GM12878 (cell line): Measurements from ENCODE around the gene GATA3. TPM values are rescaled to one million over a fixed set of nuclear protein-coding genes. Genes with fewer than 3 reads are reported as not detected.

ENCODE experiments used
- ATAC-seq: fragments of 200-7000 bp; cut with Tn5 transposase; 3 replicates; pipeline ENCODE4 v1.9.1; 2020; ENCODE audit warnings: mild to moderate bottlenecking, moderate library complexity
- BruUV-seq: library from RNA; stranded (reverse); fragments of 400-500 nt; replicated peaks from 2 replicates; lab custom pipeline; 2021; lab: Mats Ljungman, UMichigan
- CTCF ChIA-PET: fragments of 300-600 bp; sonication (Branson Sonifier 250); formaldehyde crosslinking; extraction: SDS; loops from one replicate; lab custom pipeline; 2021; ENCODE audit warnings: inconsistent platforms; lab: Yijun Ruan, JAX
- POLR2A ChIA-PET: fragments of 350-600 bp; formaldehyde crosslinking; extraction: SDS; loops from one replicate; lab custom pipeline; 2021; ENCODE audit warnings: inconsistent platforms; lab: Charles Lee
- RAD21 ChIA-PET: fragments of 300-600 bp; sonication (Branson Sonifier 250); formaldehyde crosslinking; loops from one replicate; lab custom pipeline; 2023; ENCODE audit warnings: antibody characterized with exemption; ENCODE audit not compliant: unreplicated experiment; lab: Charles Lee
- SMC1A ChIA-PET: fragments of 300-600 bp; sonication (Branson Sonifier 250); formaldehyde crosslinking; loops from one replicate; lab custom pipeline; 2023; ENCODE audit not compliant: unreplicated experiment, uncharacterized antibody; lab: Charles Lee
- DNase-seq: peaks from one replicate; pipeline ENCODE4 v3.0.0-alpha.2; 2011; ENCODE audit warnings: low read depth, low spot score
- FAIRE-seq: peaks from 3 replicates; lab custom pipeline; 2011; peaks lifted over from hg19 to GRCh38; lab: Jason Lieb, UNC
- H2AFZ ChIP-seq: 2 replicates; pipeline ENCODE4 v1.6.0; 2011; ENCODE audit warnings: low read depth, low read length, control low read depth; ENCODE audit not compliant: control insufficient read depth
- H3K27ac ChIP-seq: 2 replicates; pipeline ENCODE4 v1.5.1; 2011; ENCODE audit warnings: control low read depth; ENCODE audit not compliant: control insufficient read depth, insufficient read depth
- H3K27me3 ChIP-seq, 2 experiments: replicated peaks in 1 of 2; 2 replicates each; pipeline versions ENCODE4 v1.6.0 to v1.6.1; 2011; ENCODE audit warnings: low read length in 1 of 2; ENCODE audit not compliant: control insufficient read depth in 2 of 2, insufficient read depth in 2 of 2
- H3K36me3 ChIP-seq, 2 experiments: 2 replicates each; pipeline ENCODE4 v1.5.1; 2011; ENCODE audit warnings: low read length in 1 of 2; ENCODE audit not compliant: control insufficient read depth in 2 of 2, insufficient read depth in 2 of 2
- H3K4me1 ChIP-seq: 2 replicates; pipeline ENCODE4 v1.6.1; 2011; ENCODE audit warnings: mild to moderate bottlenecking, low read length, moderate library complexity, mixed read lengths; ENCODE audit not compliant: control insufficient read depth, insufficient read depth
- H3K4me2 ChIP-seq: 2 replicates; pipeline ENCODE4 v1.6.0; 2011; ENCODE audit warnings: control low read depth; ENCODE audit not compliant: control insufficient read depth, insufficient read depth
- H3K4me3 ChIP-seq: fragments of 200-600 bp; sonication (generic); 2 replicates; pipeline ENCODE4 v1.5.1; 2016
- H3K79me2 ChIP-seq: 2 replicates; pipeline ENCODE4 v1.6.0; 2011; ENCODE audit warnings: low read length; ENCODE audit not compliant: control insufficient read depth, insufficient read depth
- H3K9ac ChIP-seq: 2 replicates; pipeline ENCODE4 v1.8.0; 2011; ENCODE audit warnings: low read length, control low read depth, mixed read lengths; ENCODE audit not compliant: control insufficient read depth, insufficient read depth
- H3K9me3 ChIP-seq: replicated peaks from 3 replicates; pipeline ENCODE4 v1.5.1; 2011; ENCODE audit warnings: mild to moderate bottlenecking, low read length; ENCODE audit not compliant: control insufficient read depth, insufficient read depth
- H4K20me1 ChIP-seq: 2 replicates; pipeline ENCODE4 v1.6.0; 2011; ENCODE audit not compliant: control insufficient read depth, insufficient read depth
- CBX3 ChIP-seq: fragments of 200-600 bp; sonication (generic); IDR thresholded peaks from 2 replicates; pipeline ENCODE4 v1.6.1; 2016; ENCODE audit warnings: low read depth, borderline replicate concordance
- CEBPB ChIP-seq, 2 experiments: fragments of 150-350 bp in 1 of 2; IDR thresholded peaks; 2 replicates each; pipeline ENCODE4 v1.6.1; 2012 to 2014; ENCODE audit warnings: low read depth in 2 of 2, low read length in 2 of 2, borderline replicate concordance in 1 of 2, inconsistent platforms in 1 of 2
- ESRRA ChIP-seq: IDR thresholded peaks from 2 replicates; pipeline ENCODE4 v1.6.1; 2012; ENCODE audit warnings: mild to moderate bottlenecking, low read length, improper control_type of control experiment
- HDAC2 ChIP-seq: fragments of 200-600 bp; sonication (generic); IDR thresholded peaks from 2 replicates; pipeline ENCODE4 v1.6.1; 2017
- NFYA ChIP-seq: IDR thresholded peaks from 2 replicates; pipeline ENCODE4 v1.6.1; 2011; ENCODE audit warnings: low read depth, mild to moderate bottlenecking, low read length, improper control_type of control experiment, borderline replicate concordance
- RAD21 ChIP-seq: IDR thresholded peaks from 2 replicates; pipeline ENCODE4 v1.6.1; 2011; ENCODE audit warnings: mild to moderate bottlenecking, low read depth, low read length, moderate library complexity; ENCODE audit not compliant: insufficient read depth
- RCOR1 ChIP-seq: conservative IDR thresholded peaks from 2 replicates; pipeline ENCODE4 v1.6.1; 2012; ENCODE audit warnings: low read depth, low read length, improper control_type of control experiment
- RELB ChIP-seq: fragments of 450-650 bp; IDR thresholded peaks from 2 replicates; pipeline ENCODE4 v1.6.1; 2017; ENCODE audit warnings: low read depth, mild to moderate bottlenecking, moderate library complexity
- RFX5 ChIP-seq: IDR thresholded peaks from 2 replicates; pipeline ENCODE4 v1.6.1; 2011; ENCODE audit warnings: low read depth, low read length, improper control_type of control experiment
- TARDBP ChIP-seq: IDR thresholded peaks from 2 replicates; pipeline ENCODE4 v1.6.1; 2016; ENCODE audit warnings: borderline replicate concordance
- TCF7 ChIP-seq: IDR thresholded peaks from 2 replicates; pipeline ENCODE4 v1.6.1; 2014; ENCODE audit warnings: antibody characterized with exemption, borderline replicate concordance
- ZNF24 ChIP-seq: fragments of 450-650 bp; IDR thresholded peaks from 2 replicates; pipeline ENCODE4 v1.6.1; 2017; ENCODE audit warnings: antibody characterized with exemption, mild to moderate bottlenecking
- ZNF274 ChIP-seq: IDR thresholded peaks from one replicate; pipeline ENCODE4 v1.8.0; 2011; ENCODE audit not compliant: insufficient read length, insufficient read depth
- WGBS: methylation state at CpG from one replicate; pipeline ENCODE4 v1.1.6; 2016; ENCODE audit warnings: low lambda C conversion rate; ENCODE audit not compliant: insufficient replicate concordance, insufficient coverage; ENCODE audit errors: missing lambda C conversion rate; 5-methylcytosine and 5-hydroxymethylcytosine counted together
- in situ Hi-C: fragments of 300-500 bp; cut with MboI; formaldehyde crosslinking; loops from 9 replicates; pipeline ENCODE4 v1.14.3; 2018; ENCODE audit warnings: mixed read lengths
- intact Hi-C: fragments of 100-400 bp; cut with micrococcal nuclease; formaldehyde crosslinking; loops from one replicate; pipeline ENCODE4 v1.14.2; 2022; ENCODE audit not compliant: unreplicated experiment
- polyA plus RNA-seq, 11 experiments: library from polyadenylated mRNA; depleted of rRNA in 4 of 11; unstranded in 6 of 11; stranded (reverse) in 5 of 11; fragments of >200 nt; fragmentation: Nextera tagmentation in 4 of 11; fragmentation: Illumina TruSeq in 1 of 11; extraction: Ambion mirVana in 4 of 11; extraction: Trizol in 1 of 11; gene quantifications; 1 replicate in 1 of 11; 2 replicates in 10 of 11; pipeline versions ENCODE4 v1.2.1 to v1.2.3, GENCODE V29; 2011 to 2016; ENCODE audit warnings: inconsistent platforms in 2 of 11, missing spikeins in 2 of 11, low read depth in 1 of 11
- total RNA-seq, 4 experiments: library from RNA; depleted of rRNA in 3 of 4; stranded (reverse); fragments of >200 nt in 3 of 4; fragmentation: Illumina TruSeq in 1 of 4; extraction: Trizol in 1 of 4; gene quantifications; 2 replicates each; pipeline versions ENCODE4 v1.2.1 to v1.2.3, GENCODE V29; 2013 to 2021

GATA3 gene
- total and polyA plus RNA-seq, 10 of the 15 experiments (the other 5 are each of a cell fraction or from before 2014, with no cell fraction given), result 0.08 to 0.80 (median 0.29) TPM

GRCh38 chr10:8032558-8032957 is 21.9 kb upstream of the GATA3 start:
- no peaks in the 10 kb centered on the region for H4K20me1 ChIP-seq
- H3K4me2 ChIP-seq, result no peak overlapping the region
- ChIA-PET CTCF (interaction anchor here (1.2 kb wide), 1 partner anchor 10 kb away, joined by 4 read pairs; no protein-coding TSS in a partner anchor), RAD21 (no interaction called here), SMC1A (no interaction called here), POLR2A (no interaction called here)
- H3K9me3 ChIP-seq, result no peaks in the 10 kb centered on the region
- no peak overlapping the region for H3K4me3 ChIP-seq
- H3K27me3 ChIP-seq, result peaks cover 14 to 16% of the 10 kb centered on the region in 2 experiments
- FAIRE-seq (no peak), ATAC-seq (no peak), DNase-seq (no peak)
- BruUV-seq, result no TSS peak
- in situ Hi-C loops, result loop anchor here (25.0 kb wide), 1 partner anchor 1180 kb away; no protein-coding TSS in a partner anchor
- no peak overlapping the region for H2AFZ ChIP-seq
- 72% methylated on average over 7 of the region's 7 CpGs for WGBS
- H3K9ac ChIP-seq, result no peak overlapping the region
- intact Hi-C loops, result no loop called here
- H3K36me3 ChIP-seq, result no peaks in the 10 kb centered on the region
- no peak overlapping the region for H3K27ac ChIP-seq
- H3K79me2 ChIP-seq, result no peaks in the 10 kb centered on the region
- H3K4me1 ChIP-seq, result no peaks in the 10 kb centered on the region
- TF ChIP-seq RFX5 (no peak), RAD21 (no peak), NFYA (no peak), RCOR1 (no peak), CEBPB (IDR thresholded peaks at IDR 0.05; ENCODE audit: borderline replicate concordance in 1 of 2, low read depth in 2 of 2, low read length in 2 of 2) (no peak), HDAC2 (no peak), ZNF274 (no peak), TARDBP (no peak), CBX3 (no peak), ZNF24 (no peak), RELB (no peak), TCF7 (no peak), ESRRA (no peak)
